Stimulated activated effector memory CD8-positive, alpha-beta T cell treated with anti-CD3 and anti-CD28 coated beads, Interleukin-12 subunit alpha, Interleukin-12 subunit beta, amount 100 ng/mL, for 72 hours (primary cell): Measurements from ENCODE around the gene UHRF1.
"Not testable (repeated sequence)": the region's sequence is repeated elsewhere in the genome, so short reads cannot be mapped to it uniquely, and the experiment has no call there.

Experiments used
- ATAC-seq: fragments of 150-1000 bp; cut with Tn5 transposase; 2 replicates; pipeline ENCODE4 v1.10.0; 2021
- DNase-seq, 2 donors: peaks; one replicate each; pipeline ENCODE4 v3.0.0; 2021 to 2022; ENCODE audit warnings: low spot score in 2 of 2
- H3K27ac Mint-ChIP-seq: one replicate; pipeline ENCODE4 v1.8.0; 2022; ENCODE audit warnings: mild to moderate bottlenecking, mixed read lengths
- H3K36me3 Mint-ChIP-seq: one replicate; pipeline ENCODE4 v1.8.0; 2022; ENCODE audit warnings: mild to moderate bottlenecking, mixed read lengths
- H3K4me1 Mint-ChIP-seq: one replicate; pipeline ENCODE4 v1.8.0; 2022; ENCODE audit warnings: mixed read lengths
- H3K4me3 Mint-ChIP-seq: one replicate; pipeline ENCODE4 v1.8.0; 2022; ENCODE audit warnings: mild to moderate bottlenecking, mixed read lengths
- H3K9me3 Mint-ChIP-seq: one replicate; pipeline ENCODE4 v1.8.0; 2022; ENCODE audit warnings: mixed read lengths

UHRF1 gene

GRCh38 chr19:4909156-4909896 lies at the start of gene UHRF1:
Gene UHRF1 (plus strand): TSS chr19:4909501. CDS start chr19:4910886, 1,385 bp downstream.
- Mint-ChIP-seq H3K4me3 (peak within 1 kb of the TSS; percentile 99), H3K9me3 (no peaks in the 10 kb centered on the region), H3K36me3 (peaks cover 45% of the 10 kb centered on the region), H3K27ac (peak within 1 kb of the TSS; percentile 61), H3K4me1 (peaks cover 50% of the 10 kb centered on the region)
- ATAC-seq, result peak; percentile 62
- DNase-seq, result peak; percentile 49 to 80

GRCh38 chr19:4859697-4860096 lies 49.6 kb upstream of the UHRF1 start:
- Mint-ChIP-seq H3K4me3 (no peak overlapping the region), H3K9me3 (no peaks in the 10 kb centered on the region), H3K36me3 (peaks cover 56% of the 10 kb centered on the region), H3K27ac (no peak overlapping the region), H3K4me1 (no peaks in the 10 kb centered on the region)
- DNase-seq, result no peak
- no peak for ATAC-seq

GRCh38 chr19:4861147-4861546 lies 48.2 kb upstream of the UHRF1 start:
- Mint-ChIP-seq H3K27ac (no peak overlapping the region), H3K4me1 (no peaks in the 10 kb centered on the region), H3K36me3 (peaks cover 45% of the 10 kb centered on the region), H3K9me3 (no peaks in the 10 kb centered on the region), H3K4me3 (no peak overlapping the region)
- no peak for ATAC-seq
- DNase-seq, result no peak

GRCh38 chr19:4866595-4867424 lies 42.5 kb upstream of the UHRF1 start:
- Mint-ChIP-seq H3K9me3 (no peaks in the 10 kb centered on the region), H3K36me3 (no peaks in the 10 kb centered on the region), H3K4me1 (peaks cover 30% of the 10 kb centered on the region), H3K27ac (peak overlapping the region; percentile 77), H3K4me3 (peak overlapping the region; percentile 74)
- ATAC-seq (no peak), DNase-seq (peak in 1 of 2 donors; percentile 74)

- H3K27ac Mint-ChIP-seq, result peak within 1 kb of the TSS; percentile 77
- DNase-seq, result peak; percentile 94 to 97
- peak; percentile 90 for ATAC-seq
- no peaks in the 10 kb centered on the region for H3K9me3 Mint-ChIP-seq
- no peaks in the 10 kb centered on the region for H3K36me3 Mint-ChIP-seq
- peak within 1 kb of the TSS; percentile 74 for H3K4me3 Mint-ChIP-seq
- peaks cover 35% of the 10 kb centered on the region for H3K4me1 Mint-ChIP-seq
Measured at GRCh38 chr19:4867534-4868285, 41.6 kb upstream of the UHRF1 start, which contains the start of gene PLIN3. Gene PLIN3 (minus strand): TSS chr19:4867667. CDS start chr19:4861394, 6,273 bp downstream.

GRCh38 chr19:4868286-4868834 lies 40.9 kb upstream of the UHRF1 start:
- Mint-ChIP-seq H3K4me1 (peaks cover 38% of the 10 kb centered on the region), H3K4me3 (peak overlapping the region; percentile 74), H3K9me3 (no peaks in the 10 kb centered on the region), H3K27ac (no peak overlapping the region), H3K36me3 (no peaks in the 10 kb centered on the region)
- DNase-seq (no peak), ATAC-seq (no peak)

- Mint-ChIP-seq H3K4me1 (peaks cover 44% of the 10 kb centered on the region), H3K4me3 (no peak overlapping the region), H3K36me3 (no peaks in the 10 kb centered on the region), H3K9me3 (no peaks in the 10 kb centered on the region), H3K27ac (no peak overlapping the region)
- ATAC-seq (peak; percentile 67), DNase-seq (peak in 1 of 2 donors; percentile 61)
Measured at GRCh38 chr19:4870025-4870700, 39.1 kb upstream of the UHRF1 start.

GRCh38 chr19:4871711-4872110 lies 37.6 kb upstream of the UHRF1 start:
- Mint-ChIP-seq H3K36me3 (no peaks in the 10 kb centered on the region), H3K4me1 (peaks cover 40% of the 10 kb centered on the region), H3K4me3 (no peak overlapping the region), H3K9me3 (no peaks in the 10 kb centered on the region), H3K27ac (no peak overlapping the region)
- DNase-seq (no peak), ATAC-seq (no peak)

GRCh38 chr19:4873930-4874329 lies 35.4 kb upstream of the UHRF1 start:
- peaks cover 28% of the 10 kb centered on the region for H3K4me1 Mint-ChIP-seq
- no peaks in the 10 kb centered on the region for H3K36me3 Mint-ChIP-seq
- no peak overlapping the region for H3K27ac Mint-ChIP-seq
- no peak for DNase-seq
- no peaks in the 10 kb centered on the region for H3K9me3 Mint-ChIP-seq
- no peak for ATAC-seq
- H3K4me3 Mint-ChIP-seq, result no peak overlapping the region

GRCh38 chr19:4877753-4878490 lies 31.4 kb upstream of the UHRF1 start:
- Mint-ChIP-seq H3K4me3 (no peak overlapping the region), H3K4me1 (peaks cover 7% of the 10 kb centered on the region), H3K27ac (no peak overlapping the region), H3K36me3 (no peaks in the 10 kb centered on the region), H3K9me3 (no peaks in the 10 kb centered on the region)
- no peak for ATAC-seq
- DNase-seq, result no peak

- no peaks in the 10 kb centered on the region for H3K36me3 Mint-ChIP-seq
- DNase-seq (no peak), ATAC-seq (peak; percentile 19)
- no peak overlapping the region for H3K27ac Mint-ChIP-seq
- no peak overlapping the region for H3K4me3 Mint-ChIP-seq
- no peaks in the 10 kb centered on the region for H3K9me3 Mint-ChIP-seq
- H3K4me1 Mint-ChIP-seq, result peaks cover 7% of the 10 kb centered on the region
Measured at GRCh38 chr19:4878491-4878968, 30.8 kb upstream of the UHRF1 start.

GRCh38 chr19:4879041-4879440 lies 30.3 kb upstream of the UHRF1 start:
- DNase-seq (no peak), ATAC-seq (no peak)
- no peaks in the 10 kb centered on the region for H3K9me3 Mint-ChIP-seq
- H3K36me3 Mint-ChIP-seq, result no peaks in the 10 kb centered on the region
- H3K4me3 Mint-ChIP-seq, result no peak overlapping the region
- H3K4me1 Mint-ChIP-seq, result peaks cover 2% of the 10 kb centered on the region
- H3K27ac Mint-ChIP-seq, result no peak overlapping the region

- not testable (repeated sequence) for H3K27ac Mint-ChIP-seq, DNase-seq, H3K4me3 Mint-ChIP-seq, H3K4me1 Mint-ChIP-seq, H3K36me3 Mint-ChIP-seq, ATAC-seq, H3K9me3 Mint-ChIP-seq
Measured at GRCh38 chr19:4882874-4883273, 26.4 kb upstream of the UHRF1 start.

- not testable (repeated sequence) for H3K27ac Mint-ChIP-seq, DNase-seq, H3K36me3 Mint-ChIP-seq
Measured at GRCh38 chr19:4884993-4885392, 24.3 kb upstream of the UHRF1 start.

More at GRCh38 chr19:4884993-4885392, 24.3 kb upstream of the UHRF1 start:
- ATAC-seq, H3K4me1 Mint-ChIP-seq, H3K9me3 Mint-ChIP-seq, H3K4me3 Mint-ChIP-seq: not testable (repeated sequence)
